Naive thymus-derived CD4-positive, alpha-beta T cell (primary cell): ENCODE measurements around the gene CEP85L. TPM values are rescaled to one million over a fixed set of nuclear protein-coding genes. Genes with fewer than 3 reads are reported as not detected.
A peak's percentile ranks its signal among the peaks of the same experiment; 100 is the strongest.

Experiments used
- ATAC-seq: fragments of 150-1000 bp; cut with Tn5 transposase; 2 replicates; pipeline ENCODE4 v1.10.0; 2021; ENCODE audit warnings: mild to moderate bottlenecking, moderate library complexity
- CTCF ChIA-PET: fragments of 350-600 bp; sonication (Branson Sonifier 250); formaldehyde crosslinking; loops from one replicate; lab custom pipeline; 2021; ENCODE audit warnings: antibody characterized with exemption; lab: Charles Lee
- POLR2A ChIA-PET: fragments of 350-600 bp; sonication (Branson Sonifier 250); formaldehyde crosslinking; loops from one replicate; lab custom pipeline; 2021; ENCODE audit warnings: antibody characterized with exemption, inconsistent platforms; lab: Charles Lee
- DNase-seq, 9 donors: peaks; one replicate each; pipeline versions ENCODE4 v3.0.0 to v3.0.0-alpha.2; 2020 to 2022; ENCODE audit warnings: mixed read lengths in 1 of 9
- H3K27ac ChIP-seq: one replicate; pipeline ENCODE4 v1.7.0; 2013; ENCODE audit warnings: mild to moderate bottlenecking, low read depth, low read length, moderate library complexity
- H3K27me3 ChIP-seq, 2 donors: one replicate each; pipeline ENCODE4 v1.7.0; 2013; ENCODE audit warnings: low read length in 2 of 2, mild to moderate bottlenecking in 2 of 2, moderate library complexity in 2 of 2; ENCODE audit not compliant: control insufficient read depth in 2 of 2, insufficient read depth in 2 of 2
- H3K36me3 ChIP-seq, 3 experiments: 1 replicate in 2 of 3; 2 replicates in 1 of 3; pipeline ENCODE4 v1.7.0; 2013; ENCODE audit warnings: low read length in 3 of 3, mild to moderate bottlenecking in 3 of 3, moderate library complexity in 1 of 3; ENCODE audit not compliant: insufficient read depth in 3 of 3, control insufficient read depth in 2 of 3
- H3K4me1 ChIP-seq, 2 donors: one replicate each; pipeline ENCODE4 v1.7.0; 2013; ENCODE audit warnings: low read length in 2 of 2, mild to moderate bottlenecking in 2 of 2, moderate library complexity in 1 of 2; ENCODE audit not compliant: control insufficient read depth in 2 of 2, insufficient read depth in 2 of 2
- H3K4me3 ChIP-seq: 2 replicates; pipeline ENCODE4 v1.7.0; 2013; ENCODE audit warnings: mild to moderate bottlenecking, low read length
- H3K9me3 ChIP-seq, 3 experiments: 1 replicate in 2 of 3; 2 replicates in 1 of 3; pipeline ENCODE4 v1.7.0; 2013; ENCODE audit warnings: low read length in 3 of 3; ENCODE audit not compliant: control insufficient read depth in 2 of 3
- H3K27ac Mint-ChIP-seq, 9 donors: one replicate each; pipeline ENCODE4 v1.8.0; 2020 to 2022; ENCODE audit warnings: mixed read lengths in 9 of 9, mild to moderate bottlenecking in 8 of 9, moderate library complexity in 5 of 9, inconsistent platforms in 2 of 9
- H3K27me3 Mint-ChIP-seq, 5 donors: one replicate each; pipeline ENCODE4 v1.8.0; 2021 to 2022; ENCODE audit warnings: mixed read lengths in 5 of 5, mild to moderate bottlenecking in 1 of 5
- H3K36me3 Mint-ChIP-seq, 5 donors: one replicate each; pipeline ENCODE4 v1.8.0; 2020 to 2022; ENCODE audit warnings: mixed read lengths in 5 of 5, mild to moderate bottlenecking in 3 of 5, inconsistent platforms in 1 of 5
- H3K4me1 Mint-ChIP-seq, 7 donors: one replicate each; pipeline ENCODE4 v1.8.0; 2020 to 2022; ENCODE audit warnings: mixed read lengths in 7 of 7, mild to moderate bottlenecking in 3 of 7, inconsistent platforms in 1 of 7
- H3K4me3 Mint-ChIP-seq, 10 donors: one replicate each; pipeline ENCODE4 v1.8.0; 2020 to 2022; ENCODE audit warnings: mild to moderate bottlenecking in 10 of 10, mixed read lengths in 10 of 10, moderate library complexity in 6 of 10, inconsistent platforms in 2 of 10
- H3K9me3 Mint-ChIP-seq, 11 donors: one replicate each; pipeline ENCODE4 v1.8.0; 2020 to 2022; ENCODE audit warnings: mixed read lengths in 11 of 11, mild to moderate bottlenecking in 4 of 11, inconsistent platforms in 1 of 11, moderate library complexity in 1 of 11
- intact Hi-C, 2 donors: fragments of 100-400 bp; cut with micrococcal nuclease; formaldehyde crosslinking; loops; one replicate each; pipeline ENCODE4 v1.15.1; 2023
- polyA plus RNA-seq, 2 donors: library from polyadenylated mRNA; unstranded; fragments of 300-500 nt; fragmentation: Illumina TruSeq; gene quantifications; one replicate each; pipeline ENCODE4 v1.2.3, GENCODE V29; 2021
- total RNA-seq, 6 experiments: library from RNA in 5 of 6; stranded (reverse) in 5 of 6; gene quantifications; 1 replicate in 5 of 6; 2 replicates in 1 of 6; pipeline ENCODE4 v1.2.3 and lab custom pipeline; 2021 to 2026

CEP85L gene
- total and polyA plus RNA-seq, 7 experiments from 2014 or later = 47.3 to 89.1 (median 76.2) TPM

- Mint-ChIP-seq H3K4me3 (peak overlapping the region in 1 of 10 donors; percentile 20), H3K27me3 (no peaks in the 10 kb centered on the region), H3K9me3 (peaks cover 0 to 13% (median 4%) of the 10 kb centered on the region in 11 donors), H3K4me1 (peaks cover 21 to 89% (median 65%) of the 10 kb centered on the region in 7 donors), H3K36me3 (peaks cover 16 to 76% (median 58%) of the 10 kb centered on the region in 5 donors), H3K27ac (peak overlapping the region in 4 of 9 donors; percentile 30 to 54 (median 46))
- H3K36me3 ChIP-seq = peaks cover 0 to 28% (median 0%) of the 10 kb centered on the region in 3 experiments
- DNase-seq (no peak), ATAC-seq (no peak)
- intact Hi-C loops = loop anchor here in 1 of 2 donors (1.0 kb wide), 1 partner anchor 9 kb away; no protein-coding TSS in a partner anchor
- H3K4me3 ChIP-seq = no peak overlapping the region
- no peaks in the 10 kb centered on the region for H3K27me3 ChIP-seq
- H3K27ac ChIP-seq = no peak overlapping the region
- no peaks in the 10 kb centered on the region for H3K4me1 ChIP-seq
- ChIA-PET POLR2A (interaction anchor here (0.6 kb wide), 1 partner anchor 80 kb away, joined by 4 read pairs; no protein-coding TSS in a partner anchor), CTCF (no interaction called here)
- peaks cover 0 to 8% (median 4%) of the 10 kb centered on the region in 3 experiments for H3K9me3 ChIP-seq
These were observed 21.3 kb downstream of the CEP85L start for GRCh38 chr6:118630067-118630466.

- Histone ChIP-seq H3K27ac (no peak overlapping the region), H3K27me3 (no peaks in the 10 kb centered on the region), H3K9me3 (peaks cover 0 to 8% (median 4%) of the 10 kb centered on the region in 3 experiments), H3K4me1 (no peaks in the 10 kb centered on the region), H3K36me3 (peaks cover 0 to 28% (median 0%) of the 10 kb centered on the region in 3 experiments), H3K4me3 (no peak overlapping the region)
- ATAC-seq (no peak), DNase-seq (no peak)
- peaks cover 29 to 91% (median 72%) of the 10 kb centered on the region in 7 donors for H3K4me1 Mint-ChIP-seq
- H3K27me3 Mint-ChIP-seq = no peaks in the 10 kb centered on the region
- ChIA-PET CTCF (interaction anchor here (0.6 to 1.0 kb wide), 3 partner anchors 12 to 1324 kb away, joined by 3 read pairs; no protein-coding TSS in a partner anchor), POLR2A (interaction anchor here (0.6 kb wide), 1 partner anchor 82 kb away, joined by 4 read pairs; no protein-coding TSS in a partner anchor)
- H3K36me3 Mint-ChIP-seq = peaks cover 19 to 79% (median 61%) of the 10 kb centered on the region in 5 donors
- peak overlapping the region in 1 of 10 donors; percentile 23 for H3K4me3 Mint-ChIP-seq
- H3K9me3 Mint-ChIP-seq = peaks cover 0 to 13% (median 4%) of the 10 kb centered on the region in 11 donors
- peak overlapping the region in 4 of 9 donors; percentile 39 to 80 (median 54) for H3K27ac Mint-ChIP-seq
- intact Hi-C loops = no loop called here
These were observed 23.7 kb downstream of the CEP85L start for GRCh38 chr6:118627724-118628123.

- H3K4me1 ChIP-seq = no peaks in the 10 kb centered on the region
- H3K27ac Mint-ChIP-seq = peak overlapping the region in 2 of 9 donors; percentile 38 to 80
- H3K4me3 ChIP-seq = no peak overlapping the region
- POLR2A ChIA-PET = interaction anchor here (0.8 to 0.9 kb wide), 2 partner anchors 44 to 83 kb away, joined by 3 read pairs; no protein-coding TSS in a partner anchor
- H3K4me1 Mint-ChIP-seq = peaks cover 26 to 95% (median 82%) of the 10 kb centered on the region in 7 donors
- H3K27me3 ChIP-seq = no peaks in the 10 kb centered on the region
- no peaks in the 10 kb centered on the region for H3K27me3 Mint-ChIP-seq
- DNase-seq (no peak), ATAC-seq (no peak)
- no peak overlapping the region for H3K27ac ChIP-seq
- intact Hi-C loops = no loop called here
- H3K9me3 ChIP-seq = peaks cover 0 to 8% (median 4%) of the 10 kb centered on the region in 3 experiments
- H3K36me3 ChIP-seq = peaks cover 0 to 24% (median 0%) of the 10 kb centered on the region in 3 experiments
- no peak overlapping the region for H3K4me3 Mint-ChIP-seq
- CTCF ChIA-PET = interaction anchor here (0.6 kb wide), 1 partner anchor 19 kb away, joined by 3 read pairs; no protein-coding TSS in a partner anchor
- peaks cover 19 to 63% (median 47%) of the 10 kb centered on the region in 5 donors for H3K36me3 Mint-ChIP-seq
- peaks cover 0 to 13% (median 4%) of the 10 kb centered on the region in 11 donors for H3K9me3 Mint-ChIP-seq
These were observed 25.6 kb downstream of the CEP85L start for GRCh38 chr6:118625833-118626232.

GRCh38 chr6:118621799-118622470, 29.5 kb downstream of the CEP85L start:
- ChIA-PET CTCF (no interaction called here), POLR2A (no interaction called here)
- intact Hi-C loops = no loop called here
- Mint-ChIP-seq H3K4me3 (no peak overlapping the region), H3K27ac (peak overlapping the region in 7 of 9 donors; percentile 25 to 78 (median 59)), H3K9me3 (peaks cover 0 to 13% (median 4%) of the 10 kb centered on the region in 11 donors), H3K4me1 (peaks cover 23 to 89% (median 79%) of the 10 kb centered on the region in 7 donors), H3K36me3 (peaks cover 9 to 29% (median 18%) of the 10 kb centered on the region in 5 donors), H3K27me3 (no peaks in the 10 kb centered on the region)
- peaks cover 0 to 8% (median 4%) of the 10 kb centered on the region in 3 experiments for H3K9me3 ChIP-seq
- no peak overlapping the region for H3K4me3 ChIP-seq
- no peak overlapping the region for H3K27ac ChIP-seq
- DNase-seq = no peak
- H3K4me1 ChIP-seq = peaks cover 0 to 8% of the 10 kb centered on the region in 2 donors
- no peak for ATAC-seq
- H3K36me3 ChIP-seq = peaks cover 0 to 9% (median 3%) of the 10 kb centered on the region in 3 experiments
- no peaks in the 10 kb centered on the region for H3K27me3 ChIP-seq

- H3K4me1 ChIP-seq = peaks cover 0 to 8% of the 10 kb centered on the region in 2 donors
- intact Hi-C loops = no loop called here
- H3K9me3 ChIP-seq = no peaks in the 10 kb centered on the region
- Mint-ChIP-seq H3K27ac (peak overlapping the region in 6 of 9 donors; percentile 5 to 76 (median 42)), H3K27me3 (no peaks in the 10 kb centered on the region), H3K4me3 (no peak overlapping the region), H3K9me3 (no peaks in the 10 kb centered on the region), H3K36me3 (peaks cover 4 to 19% (median 5%) of the 10 kb centered on the region in 5 donors), H3K4me1 (peaks cover 27 to 88% (median 81%) of the 10 kb centered on the region in 7 donors)
- no peak overlapping the region for H3K4me3 ChIP-seq
- DNase-seq = no peak
- H3K36me3 ChIP-seq = peaks cover 0 to 3% (median 0%) of the 10 kb centered on the region in 3 experiments
- no peaks in the 10 kb centered on the region for H3K27me3 ChIP-seq
- H3K27ac ChIP-seq = no peak overlapping the region
- POLR2A ChIA-PET = interaction anchor here (0.5 to 1.7 kb wide), 2 partner anchors 13 to 90 kb away, joined by 3 to 5 read pairs; no protein-coding TSS in a partner anchor
- ATAC-seq = no peak
- CTCF ChIA-PET = interaction anchor here (0.7 to 1.7 kb wide), 5 partner anchors 16 to 380 kb away, joined by 3 to 5 read pairs (median 3); no protein-coding TSS in a partner anchor
These were observed 31.2 kb downstream of the CEP85L start for GRCh38 chr6:118620202-118620601.

GRCh38 chr6:118618676-118619377, 32.6 kb downstream of the CEP85L start:
- peaks cover 0 to 20% (median 6%) of the 10 kb centered on the region in 5 donors for H3K36me3 Mint-ChIP-seq
- H3K27me3 ChIP-seq = no peaks in the 10 kb centered on the region
- peaks cover 0 to 3% (median 0%) of the 10 kb centered on the region in 3 experiments for H3K36me3 ChIP-seq
- H3K27ac ChIP-seq = no peak overlapping the region
- no peaks in the 10 kb centered on the region for H3K9me3 ChIP-seq
- ChIA-PET POLR2A (interaction anchor here (0.6 kb wide), 1 partner anchor 159 kb away, joined by 5 read pairs; no protein-coding TSS in a partner anchor), CTCF (interaction anchor here (0.6 to 1.0 kb wide), 4 partner anchors 23 to 731 kb away, joined by 3 read pairs; no protein-coding TSS in a partner anchor)
- DNase-seq = peak; percentile 36 to 70 (median 55)
- peaks cover 21 to 86% (median 77%) of the 10 kb centered on the region in 7 donors for H3K4me1 Mint-ChIP-seq
- intact Hi-C loops = loop anchor here (1.0 to 10.0 kb wide), 8 partner anchors 54 to 644 kb away; no protein-coding TSS in a partner anchor
- no peaks in the 10 kb centered on the region for H3K27me3 Mint-ChIP-seq
- H3K4me3 ChIP-seq = no peak overlapping the region
- peaks cover 0 to 8% of the 10 kb centered on the region in 2 donors for H3K4me1 ChIP-seq
- peaks cover 0 to 5% (median 0%) of the 10 kb centered on the region in 11 donors for H3K9me3 Mint-ChIP-seq
- peak overlapping the region; percentile 26 to 96 (median 79) for H3K27ac Mint-ChIP-seq
- peak; percentile 92 for ATAC-seq
- peak overlapping the region in 3 of 10 donors; percentile 2 to 52 (median 46) for H3K4me3 Mint-ChIP-seq
